Stimulated activated CD8-positive, alpha-beta memory T cell treated with anti-CD3 and anti-CD28 coated beads, Interleukin-2, amount 100 ng/mL, for 1 hour (primary cell): Measurements from ENCODE around the gene SYNE1.
"Not testable (repeated sequence)": the region's sequence is repeated elsewhere in the genome, so short reads cannot be mapped to it uniquely, and the experiment has no call there.

ENCODE experiments used
- DNase-seq, 2 donors: peaks; one replicate each; pipeline ENCODE4 v3.0.0-alpha.2; 2020; ENCODE audit warnings: low read depth in 2 of 2

Gene SYNE1

GRCh38 chr6:152614776-152615175 lies 22.4 kb downstream of the SYNE1 start:
- not testable (repeated sequence) for DNase-seq

GRCh38 chr6:152609125-152609670 lies 28.0 kb downstream of the SYNE1 start:
- DNase-seq: no peak

- DNase-seq: no peak
Measured at GRCh38 chr6:152605941-152606340, 31.2 kb downstream of the SYNE1 start.

GRCh38 chr6:152605342-152605741 lies 31.8 kb downstream of the SYNE1 start:
- DNase-seq: no peak

GRCh38 chr6:152603911-152604310 lies 33.3 kb downstream of the SYNE1 start:
- no peak for DNase-seq

- DNase-seq: no peak
Measured at GRCh38 chr6:152600022-152600421, 37.1 kb downstream of the SYNE1 start.

- no peak for DNase-seq
Measured at GRCh38 chr6:152598901-152599537, 38.1 kb downstream of the SYNE1 start.

- no peak for DNase-seq
Measured at GRCh38 chr6:152598421-152598820, 38.7 kb downstream of the SYNE1 start.

- DNase-seq: no peak
Measured at GRCh38 chr6:152596726-152597125, 40.4 kb downstream of the SYNE1 start.

GRCh38 chr6:152595499-152595898 lies 41.7 kb downstream of the SYNE1 start:
- DNase-seq: no peak

GRCh38 chr6:152594701-152595100 lies 42.5 kb downstream of the SYNE1 start:
- DNase-seq: no peak

- DNase-seq: no peak
Measured at GRCh38 chr6:152588456-152588855, 48.7 kb downstream of the SYNE1 start.

GRCh38 chr6:152587473-152587872 lies 49.7 kb downstream of the SYNE1 start:
- DNase-seq: no peak

- no peak for DNase-seq
Measured at GRCh38 chr6:152585236-152585635, 51.9 kb downstream of the SYNE1 start.

- DNase-seq: no peak
Measured at GRCh38 chr6:152583888-152584287, 53.3 kb downstream of the SYNE1 start.

- no peak for DNase-seq
Measured at GRCh38 chr6:152576525-152576924, 60.6 kb downstream of the SYNE1 start.

GRCh38 chr6:152575621-152576150 lies 61.5 kb downstream of the SYNE1 start:
- no peak for DNase-seq

GRCh38 chr6:152575161-152575560 lies 62.0 kb downstream of the SYNE1 start:
- no peak for DNase-seq

- no peak for DNase-seq
Measured at GRCh38 chr6:152573762-152574161, 63.4 kb downstream of the SYNE1 start.

- DNase-seq: no peak
Measured at GRCh38 chr6:152572338-152573088, 64.6 kb downstream of the SYNE1 start.

- no peak for DNase-seq
Measured at GRCh38 chr6:152571943-152572337, 65.2 kb downstream of the SYNE1 start.

- DNase-seq: no peak
Measured at GRCh38 chr6:152571089-152571488, 66.1 kb downstream of the SYNE1 start.
